Activated CD4-positive, alpha-beta memory T cell treated with anti-CD3 and anti-CD28 coated beads, Interleukin-2, amount 10 ng/mL, durations not matched to agents 7 days and 5 days (primary cell): ENCODE data around the gene HNF1B. TPM values are rescaled to one million over a fixed set of nuclear protein-coding genes. Genes with fewer than 3 reads are reported as not detected.

Experiments
- CTCF ChIA-PET: fragments of 350-600 bp; sonication (Branson Sonifier 250); formaldehyde crosslinking; loops from one replicate; lab custom pipeline; 2021; ENCODE audit warnings: antibody characterized with exemption, inconsistent platforms; lab: Charles Lee
- POLR2A ChIA-PET: fragments of 350-600 bp; sonication (Branson Sonifier 250); formaldehyde crosslinking; loops from one replicate; lab custom pipeline; 2021; ENCODE audit warnings: antibody characterized with exemption; lab: Charles Lee
- DNase-seq: peaks from one replicate; pipeline ENCODE4 v3.0.0-alpha.2; 2020
- H3K27ac Mint-ChIP-seq: one replicate; pipeline ENCODE4 v1.8.0; 2021; ENCODE audit warnings: mild to moderate bottlenecking, mixed read lengths
- H3K27me3 Mint-ChIP-seq: one replicate; pipeline ENCODE4 v1.8.0; 2021; ENCODE audit warnings: mixed read lengths
- H3K36me3 Mint-ChIP-seq: one replicate; pipeline ENCODE4 v1.8.0; 2021; ENCODE audit warnings: low read depth, mixed read lengths
- H3K4me1 Mint-ChIP-seq: one replicate; pipeline ENCODE4 v1.8.0; 2021; ENCODE audit warnings: mixed read lengths
- H3K4me3 Mint-ChIP-seq: one replicate; pipeline ENCODE4 v1.8.0; 2021; ENCODE audit warnings: mild to moderate bottlenecking, mixed read lengths
- H3K9me3 Mint-ChIP-seq: one replicate; pipeline ENCODE4 v1.8.0; 2021; ENCODE audit warnings: mixed read lengths
- total RNA-seq, 2 experiments: library from RNA; stranded (reverse); gene quantifications; one replicate each; pipeline ENCODE4 v1.2.3, GENCODE V29; 2021

Gene HNF1B
- total RNA-seq, 2 experiments from 2014 or later, result not detected

- Mint-ChIP-seq H3K36me3 (no peaks in the 10 kb centered on the region), H3K27me3 (peaks cover 14% of the 10 kb centered on the region), H3K27ac (no peak overlapping the region), H3K4me3 (no peak overlapping the region), H3K9me3 (no peaks in the 10 kb centered on the region), H3K4me1 (no peaks in the 10 kb centered on the region)
- CTCF ChIA-PET, result interaction anchor here (0.5 kb wide), 1 partner anchor 310 kb away, joined by 3 read pairs; no protein-coding TSS in a partner anchor
- DNase-seq, result no peak
- POLR2A ChIA-PET, result no interaction called here
Observed at GRCh38 chr17:37725021-37725595, 19.8 kb downstream of the HNF1B start.

GRCh38 chr17:37720989-37721388 lies 23.9 kb downstream of the HNF1B start:
- Mint-ChIP-seq H3K36me3 (no peaks in the 10 kb centered on the region), H3K9me3 (no peaks in the 10 kb centered on the region), H3K4me1 (peaks cover 5% of the 10 kb centered on the region), H3K27ac (no peak overlapping the region), H3K27me3 (peaks cover 23% of the 10 kb centered on the region), H3K4me3 (no peak overlapping the region)
- CTCF ChIA-PET, result no interaction called here
- no peak for DNase-seq
- POLR2A ChIA-PET, result no interaction called here

GRCh38 chr17:37719866-37720265 lies 25.0 kb downstream of the HNF1B start:
- ChIA-PET CTCF (no interaction called here), POLR2A (no interaction called here)
- Mint-ChIP-seq H3K9me3 (no peaks in the 10 kb centered on the region), H3K36me3 (no peaks in the 10 kb centered on the region), H3K4me3 (no peak overlapping the region), H3K27ac (no peak overlapping the region), H3K27me3 (peaks cover 28% of the 10 kb centered on the region), H3K4me1 (peaks cover 6% of the 10 kb centered on the region)
- DNase-seq, result no peak

- peaks cover 41% of the 10 kb centered on the region for H3K27me3 Mint-ChIP-seq
- no peak overlapping the region for H3K27ac Mint-ChIP-seq
- ChIA-PET CTCF (no interaction called here), POLR2A (no interaction called here)
- DNase-seq, result no peak
- H3K4me3 Mint-ChIP-seq, result no peak overlapping the region
- H3K36me3 Mint-ChIP-seq, result no peaks in the 10 kb centered on the region
- peaks cover 7% of the 10 kb centered on the region for H3K4me1 Mint-ChIP-seq
- H3K9me3 Mint-ChIP-seq, result no peaks in the 10 kb centered on the region
Observed at GRCh38 chr17:37718324-37719048, 26.4 kb downstream of the HNF1B start.

- POLR2A ChIA-PET, result no interaction called here
- no peaks in the 10 kb centered on the region for H3K9me3 Mint-ChIP-seq
- CTCF ChIA-PET, result no interaction called here
- DNase-seq, result no peak
- H3K36me3 Mint-ChIP-seq, result no peaks in the 10 kb centered on the region
- H3K4me1 Mint-ChIP-seq, result peaks cover 7% of the 10 kb centered on the region
- no peak overlapping the region for H3K4me3 Mint-ChIP-seq
- peaks cover 41% of the 10 kb centered on the region for H3K27me3 Mint-ChIP-seq
- H3K27ac Mint-ChIP-seq, result no peak overlapping the region
Observed at GRCh38 chr17:37717627-37718323, 27.1 kb downstream of the HNF1B start.

GRCh38 chr17:37714897-37715296 lies 30.0 kb downstream of the HNF1B start:
- no peak for DNase-seq

GRCh38 chr17:37713624-37714023 lies 31.2 kb downstream of the HNF1B start:
- Mint-ChIP-seq H3K36me3 (no peaks in the 10 kb centered on the region), H3K4me1 (peaks cover 12% of the 10 kb centered on the region), H3K27ac (no peak overlapping the region), H3K4me3 (no peak overlapping the region), H3K9me3 (no peaks in the 10 kb centered on the region), H3K27me3 (peaks cover 55% of the 10 kb centered on the region)
- DNase-seq, result no peak
- ChIA-PET CTCF (no interaction called here), POLR2A (no interaction called here)

More at GRCh38 chr17:37714897-37715296, 30.0 kb downstream of the HNF1B start:
- Mint-ChIP-seq H3K9me3 (no peaks in the 10 kb centered on the region), H3K27ac (no peak overlapping the region), H3K4me3 (no peak overlapping the region), H3K27me3 (peaks cover 48% of the 10 kb centered on the region), H3K36me3 (no peaks in the 10 kb centered on the region), H3K4me1 (peaks cover 9% of the 10 kb centered on the region)
- ChIA-PET CTCF (no interaction called here), POLR2A (no interaction called here)

- H3K27me3 Mint-ChIP-seq, result peaks cover 56% of the 10 kb centered on the region
- no peak for DNase-seq
- peaks cover 12% of the 10 kb centered on the region for H3K4me1 Mint-ChIP-seq
- ChIA-PET POLR2A (no interaction called here), CTCF (no interaction called here)
- H3K36me3 Mint-ChIP-seq, result no peaks in the 10 kb centered on the region
- H3K27ac Mint-ChIP-seq, result no peak overlapping the region
- no peaks in the 10 kb centered on the region for H3K9me3 Mint-ChIP-seq
- no peak overlapping the region for H3K4me3 Mint-ChIP-seq
Observed at GRCh38 chr17:37713028-37713431, 31.8 kb downstream of the HNF1B start.

- ChIA-PET CTCF (no interaction called here), POLR2A (no interaction called here)
- Mint-ChIP-seq H3K27me3 (peaks cover 62% of the 10 kb centered on the region), H3K4me3 (no peak overlapping the region), H3K27ac (no peak overlapping the region), H3K36me3 (no peaks in the 10 kb centered on the region), H3K4me1 (peaks cover 7% of the 10 kb centered on the region), H3K9me3 (no peaks in the 10 kb centered on the region)
- no peak for DNase-seq
Observed at GRCh38 chr17:37711113-37711512, 33.7 kb downstream of the HNF1B start.

- Mint-ChIP-seq H3K4me1 (peaks cover 7% of the 10 kb centered on the region), H3K9me3 (no peaks in the 10 kb centered on the region), H3K36me3 (no peaks in the 10 kb centered on the region), H3K27ac (no peak overlapping the region), H3K27me3 (peaks cover 62% of the 10 kb centered on the region), H3K4me3 (no peak overlapping the region)
- ChIA-PET CTCF (no interaction called here), POLR2A (no interaction called here)
- no peak for DNase-seq
Observed at GRCh38 chr17:37710344-37710886, 34.4 kb downstream of the HNF1B start.

GRCh38 chr17:37708616-37709212 lies 36.1 kb downstream of the HNF1B start:
- Mint-ChIP-seq H3K4me1 (peaks cover 5% of the 10 kb centered on the region), H3K27me3 (peaks cover 62% of the 10 kb centered on the region), H3K9me3 (no peaks in the 10 kb centered on the region), H3K36me3 (no peaks in the 10 kb centered on the region), H3K4me3 (no peak overlapping the region), H3K27ac (no peak overlapping the region)
- DNase-seq, result no peak
- POLR2A ChIA-PET, result no interaction called here
- CTCF ChIA-PET, result no interaction called here

- H3K36me3 Mint-ChIP-seq, result no peaks in the 10 kb centered on the region
- POLR2A ChIA-PET, result no interaction called here
- CTCF ChIA-PET, result no interaction called here
- H3K9me3 Mint-ChIP-seq, result no peaks in the 10 kb centered on the region
- no peak overlapping the region for H3K4me3 Mint-ChIP-seq
- H3K27me3 Mint-ChIP-seq, result peaks cover 64% of the 10 kb centered on the region
- peaks cover 5% of the 10 kb centered on the region for H3K4me1 Mint-ChIP-seq
- H3K27ac Mint-ChIP-seq, result no peak overlapping the region
- DNase-seq, result no peak
Observed at GRCh38 chr17:37708008-37708615, 36.7 kb downstream of the HNF1B start.
